ENCODE results near the gene ZNF423. TPM values are rescaled to one million over a fixed set of nuclear protein-coding genes. Genes with fewer than 3 reads are reported as not detected.

ZNF423 gene
- total RNA-seq, 1 donor from 2014 or later, result 10.6 TPM

DNA sequence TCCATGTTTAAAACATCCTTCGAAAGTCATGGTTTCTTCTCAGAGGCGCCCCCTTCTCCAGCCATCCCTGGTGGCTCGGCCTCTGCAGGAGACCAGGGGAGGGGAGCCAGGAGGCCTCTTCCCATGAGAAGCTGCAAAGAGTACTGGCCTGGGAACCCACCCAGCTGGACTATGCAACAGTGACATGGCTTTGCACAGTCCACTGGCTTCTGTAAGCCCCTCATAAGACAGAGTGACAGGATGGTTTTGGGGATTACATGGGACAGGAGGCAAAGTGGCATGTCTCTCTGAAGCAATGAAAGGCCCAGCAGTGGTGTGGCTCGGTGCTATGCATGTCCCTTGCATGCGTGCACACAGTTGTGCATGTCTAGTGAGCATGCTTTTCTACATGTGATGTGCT, 382.8 kb downstream of the ZNF423 start:
- no peak overlapping the region for H2AFZ ChIP-seq (ENCODE audit: low read depth, low read length)
- H3K9ac ChIP-seq (ENCODE audit: low read length), result no peak overlapping the region
- no peaks in the 10 kb centered on the region for H3K4me1 ChIP-seq (ENCODE audit: insufficient read depth, low read length)
- no peaks in the 10 kb centered on the region for H3K9me3 ChIP-seq (ENCODE audit: insufficient read depth, low read depth, low read length)
- no peaks in the 10 kb centered on the region for H4K20me1 ChIP-seq (ENCODE audit: insufficient read depth, low read length)
- Mint-ChIP-seq H3K4me3 (ENCODE audit: unreplicated experiment) (no peak overlapping the region), H3K36me3 (ENCODE audit: low read depth, unreplicated experiment) (no peaks in the 10 kb centered on the region), H3K27ac (ENCODE audit: unreplicated experiment) (no peak overlapping the region), H3K9me3 (ENCODE audit: unreplicated experiment) (no peaks in the 10 kb centered on the region), H3K4me1 (ENCODE audit: low read depth, unreplicated experiment) (no peaks in the 10 kb centered on the region), H3K27me3 (ENCODE audit: low read depth, unreplicated experiment) (peaks cover 30% of the 10 kb centered on the region)
- H3K79me2 ChIP-seq (ENCODE audit: insufficient read depth, low read length), result no peaks in the 10 kb centered on the region
- DNase-seq (ENCODE audit: low read depth) (no peak), FAIRE-seq (no peak)
- TF ChIP-seq EZH2 (IDR thresholded peaks at IDR 0.05; ENCODE audit: insufficient read depth, low read length), result no peak
- no peak for TF ChIP-seq CTCF (IDR thresholded peaks at IDR 0.05; ENCODE audit: insufficient read depth, low read depth, low read length)
- no peaks in the 10 kb centered on the region for H3K36me3 ChIP-seq (ENCODE audit: insufficient read depth, low read length)
- no peak overlapping the region for H3K27ac ChIP-seq (ENCODE audit: low read depth, low read length)
- H3K4me3 ChIP-seq (ENCODE audit: insufficient read depth, low read depth, low read length), result no peak overlapping the region
- H3K27me3 ChIP-seq (ENCODE audit: insufficient read depth, low read length), result peaks cover 4% of the 10 kb centered on the region
- no peak overlapping the region for H3K4me2 ChIP-seq (ENCODE audit: low read length)

DNA sequence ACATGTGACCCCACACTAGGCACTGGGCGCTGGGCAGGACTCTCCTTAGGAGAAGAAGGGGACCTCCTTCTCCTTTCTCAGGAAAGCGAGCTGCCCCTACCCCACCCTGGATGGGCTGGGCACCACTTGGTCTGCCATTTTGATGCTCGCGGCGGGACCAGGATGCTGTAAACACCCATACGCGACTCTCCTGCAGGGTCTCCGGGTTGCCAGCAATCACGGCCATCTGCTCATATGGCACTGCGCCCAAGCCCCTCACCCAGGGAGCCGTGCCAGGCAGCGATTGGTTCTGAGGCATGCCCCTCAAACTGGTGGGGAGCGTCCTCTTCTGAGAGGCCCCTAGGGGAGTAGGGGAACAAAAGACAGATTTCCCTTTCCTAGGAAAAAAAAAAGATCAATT, 383.3 kb downstream of the ZNF423 start:
- DNase-seq (ENCODE audit: low read depth) (no peak), FAIRE-seq (no peak)
- no peaks in the 10 kb centered on the region for H3K36me3 Mint-ChIP-seq (ENCODE audit: low read depth, unreplicated experiment)

More for the DNA sequence above, 383.3 kb downstream of the ZNF423 start:
- Histone ChIP-seq H3K27me3 (ENCODE audit: insufficient read depth, low read length) (peaks cover 4% of the 10 kb centered on the region), H3K27ac (ENCODE audit: low read depth, low read length) (no peak overlapping the region), H4K20me1 (ENCODE audit: insufficient read depth, low read length) (no peaks in the 10 kb centered on the region), H3K4me2 (ENCODE audit: low read length) (no peak overlapping the region), H3K36me3 (ENCODE audit: insufficient read depth, low read length) (no peaks in the 10 kb centered on the region), H3K4me3 (ENCODE audit: insufficient read depth, low read depth, low read length) (no peak overlapping the region), H3K9ac (ENCODE audit: low read length) (no peak overlapping the region), H3K4me1 (ENCODE audit: insufficient read depth, low read length) (no peaks in the 10 kb centered on the region), H3K79me2 (ENCODE audit: insufficient read depth, low read length) (no peaks in the 10 kb centered on the region), H2AFZ (ENCODE audit: low read depth, low read length) (no peak overlapping the region), H3K9me3 (ENCODE audit: insufficient read depth, low read depth, low read length) (no peaks in the 10 kb centered on the region)
- no peak overlapping the region for H3K27ac Mint-ChIP-seq (ENCODE audit: unreplicated experiment)
- H3K9me3 Mint-ChIP-seq (ENCODE audit: unreplicated experiment), result no peaks in the 10 kb centered on the region
- no peaks in the 10 kb centered on the region for H3K4me1 Mint-ChIP-seq (ENCODE audit: low read depth, unreplicated experiment)
- peaks cover 30% of the 10 kb centered on the region for H3K27me3 Mint-ChIP-seq (ENCODE audit: low read depth, unreplicated experiment)
- H3K4me3 Mint-ChIP-seq (ENCODE audit: unreplicated experiment), result no peak overlapping the region
- no peak for TF ChIP-seq EZH2 (IDR thresholded peaks at IDR 0.05; ENCODE audit: insufficient read depth, low read length)
- no peak for TF ChIP-seq CTCF (IDR thresholded peaks at IDR 0.05; ENCODE audit: insufficient read depth, low read depth, low read length)

Measured in astrocyte (in vitro differentiated cells and primary cell).